GM12874 (cell line): ENCODE results near the gene UFD1.

ENCODE experiments used
- CTCF ChIP-seq: IDR thresholded peaks from 2 replicates; pipeline ENCODE4 v1.5.1; 2011; ENCODE audit warnings: low read depth, mild to moderate bottlenecking, control low read depth, low read length, moderate library complexity; ENCODE audit not compliant: insufficient read depth

Gene UFD1

GRCh38 chr22:19473578-19473977, 5.4 kb downstream of the UFD1 start:
- TF ChIP-seq CTCF: no peak

- TF ChIP-seq CTCF: no peak
Observed at GRCh38 chr22:19472233-19472632, 6.8 kb downstream of the UFD1 start.

- TF ChIP-seq CTCF: no peak
Observed at GRCh38 chr22:19471572-19471971, 7.4 kb downstream of the UFD1 start.

DNA sequence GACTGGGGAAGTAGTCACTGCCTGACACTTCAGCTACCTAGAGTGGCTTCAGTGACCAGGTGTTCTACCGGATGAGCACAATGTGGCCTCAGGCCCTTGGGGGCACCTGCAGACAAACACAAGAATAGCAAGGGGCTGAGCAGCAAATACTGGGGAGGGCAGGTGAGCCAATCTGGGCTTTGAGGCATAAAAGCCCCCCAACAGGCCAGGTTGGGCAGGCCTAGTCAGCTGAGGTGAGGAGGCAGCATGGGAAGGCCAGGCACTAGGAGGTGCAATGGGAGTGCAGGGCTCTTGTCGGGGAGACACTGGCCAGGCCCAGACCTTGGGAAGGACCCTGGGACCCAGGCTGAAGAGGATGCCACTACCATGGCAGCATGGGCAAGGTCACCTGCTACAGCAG, 9.0 kb downstream of the UFD1 start:
- no peak for TF ChIP-seq CTCF

- TF ChIP-seq CTCF: no peak
Observed at GRCh38 chr22:19469421-19469820, 9.6 kb downstream of the UFD1 start.

DNA sequence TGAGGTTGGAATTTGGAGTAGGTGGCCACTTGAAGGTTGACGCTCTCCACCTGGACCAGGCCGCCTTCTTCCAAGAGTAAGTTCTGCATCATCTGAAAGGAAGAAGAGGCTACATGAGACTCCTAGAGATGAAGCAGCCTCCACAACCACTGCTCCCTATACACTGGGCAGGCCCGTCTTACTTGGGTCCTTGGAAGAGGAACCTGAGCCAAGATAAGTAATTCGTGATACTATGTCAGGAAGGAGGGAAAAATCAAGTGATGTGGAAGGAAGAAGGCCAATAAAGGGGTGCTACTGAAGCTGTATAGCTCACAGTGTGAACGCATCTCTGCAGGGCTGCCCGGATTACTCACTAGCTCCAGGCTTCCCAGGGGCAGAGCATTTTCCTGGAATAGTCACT, 11.1 kb downstream of the UFD1 start:
- TF ChIP-seq CTCF: no peak

DNA sequence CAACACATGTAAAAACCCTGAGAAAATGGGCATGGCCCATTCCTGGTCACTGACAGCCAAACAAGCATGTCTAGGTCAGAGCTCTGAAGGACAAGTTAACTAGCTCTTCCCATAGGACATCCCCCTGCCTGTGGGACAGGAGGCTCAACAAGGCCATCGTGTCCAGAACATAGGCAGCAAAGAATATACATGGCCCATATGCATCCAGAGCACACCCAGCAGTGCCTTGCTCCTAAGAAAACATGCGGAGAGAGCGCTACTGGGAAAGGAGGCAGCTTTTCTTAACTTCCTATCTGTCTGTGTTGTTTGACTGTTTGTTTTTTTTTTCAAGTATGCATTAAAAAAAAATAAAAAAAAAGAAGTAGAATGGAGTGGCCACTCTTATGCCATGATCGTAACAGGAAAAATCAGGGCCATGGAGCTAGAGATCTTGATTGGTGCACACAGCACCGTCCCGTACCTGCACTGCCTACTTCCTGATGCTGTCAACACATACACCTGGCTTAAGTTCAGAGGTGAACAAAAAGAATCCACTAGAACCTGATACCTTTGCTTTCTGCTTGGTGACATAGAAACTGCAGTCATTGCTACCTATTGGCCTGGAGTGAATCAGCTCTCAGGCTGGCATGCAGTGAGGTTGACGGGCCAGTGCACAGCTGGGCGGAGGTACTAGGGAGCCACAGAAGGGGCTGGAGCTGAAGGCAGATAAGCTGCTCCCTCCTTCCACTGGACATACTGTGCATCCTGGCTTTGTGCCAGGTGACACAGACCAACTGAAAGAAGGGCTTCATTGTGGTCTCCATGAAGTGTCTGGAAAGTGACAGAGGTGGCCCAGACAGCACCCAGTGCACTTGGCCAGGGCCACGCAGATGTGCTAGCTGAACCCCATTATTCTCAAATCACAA, 11.9 kb downstream of the UFD1 start:
- no peak for TF ChIP-seq CTCF
